Measurements from ENCODE around the gene AUH.

Gene AUH

GRCh38 chr9:91407580-91408318, 46.0 kb upstream of the AUH start:
- no peak overlapping the region for H3K4me2 ChIP-seq
- H3K4me1 ChIP-seq (ENCODE audit: low read depth, poor library complexity, severe bottlenecking): peaks cover 12% of the 10 kb centered on the region
- H3K79me2 ChIP-seq (ENCODE audit: insufficient read depth, low read depth): peaks cover 48% of the 10 kb centered on the region
- no peak overlapping the region for H3K4me3 ChIP-seq (IDR thresholded peaks at IDR 0.05; ENCODE audit: insufficient read depth, low read depth, low read length)
- H2AFZ ChIP-seq (ENCODE audit: low read depth): no peak overlapping the region
- TF ChIP-seq CTCF (conservative IDR thresholded peaks at IDR 0.05; ENCODE audit: low read depth, low read length): no peak
- H4K20me1 ChIP-seq (ENCODE audit: insufficient read depth): peaks cover 13% of the 10 kb centered on the region; the same call in 1 of the 2 replicates
- H3K27ac ChIP-seq: no peak overlapping the region
- no peaks in the 10 kb centered on the region for H3K27me3 ChIP-seq (ENCODE audit: insufficient read depth, low read depth)
- H3K36me3 ChIP-seq (ENCODE audit: insufficient read depth): peaks cover 15% of the 10 kb centered on the region; the same call in 1 of the 2 replicates
- H3K9ac ChIP-seq: no peak overlapping the region

- Histone ChIP-seq H3K27me3 (ENCODE audit: insufficient read depth, low read depth) (no peaks in the 10 kb centered on the region), H3K27ac (no peak overlapping the region), H4K20me1 (ENCODE audit: insufficient read depth) (peaks cover 2% of the 10 kb centered on the region; the same call in 1 of the 2 replicates), H3K36me3 (ENCODE audit: insufficient read depth) (peaks cover 11% of the 10 kb centered on the region; the same call in 1 of the 2 replicates), H2AFZ (ENCODE audit: low read depth) (no peak overlapping the region), H3K79me2 (ENCODE audit: insufficient read depth, low read depth) (peaks cover 26% of the 10 kb centered on the region), H3K9ac (no peak overlapping the region), H3K4me3 (IDR thresholded peaks at IDR 0.05; ENCODE audit: insufficient read depth, low read depth, low read length) (no peak overlapping the region), H3K4me1 (ENCODE audit: low read depth, poor library complexity, severe bottlenecking) (no peaks in the 10 kb centered on the region), H3K4me2 (no peak overlapping the region)
- no peak for TF ChIP-seq CTCF (conservative IDR thresholded peaks at IDR 0.05; ENCODE audit: low read depth, low read length)
Observed at GRCh38 chr9:91405343-91406077, 43.8 kb upstream of the AUH start.

- H3K9ac ChIP-seq: no peak overlapping the region
- H4K20me1 ChIP-seq (ENCODE audit: insufficient read depth): no peaks in the 10 kb centered on the region
- TF ChIP-seq CTCF (conservative IDR thresholded peaks at IDR 0.05; ENCODE audit: low read depth, low read length): no peak
- H3K36me3 ChIP-seq (ENCODE audit: insufficient read depth): peaks cover under 1% of the 10 kb centered on the region; the same call in 1 of the 2 replicates
- no peak overlapping the region for H2AFZ ChIP-seq (ENCODE audit: low read depth)
- H3K79me2 ChIP-seq (ENCODE audit: insufficient read depth, low read depth): peaks cover 10% of the 10 kb centered on the region; the same call in 1 of the 2 replicates
- H3K4me3 ChIP-seq (IDR thresholded peaks at IDR 0.05; ENCODE audit: insufficient read depth, low read depth, low read length): no peak overlapping the region
- no peaks in the 10 kb centered on the region for H3K27me3 ChIP-seq (ENCODE audit: insufficient read depth, low read depth)
- no peak overlapping the region for H3K4me2 ChIP-seq
- H3K4me1 ChIP-seq (ENCODE audit: low read depth, poor library complexity, severe bottlenecking): no peaks in the 10 kb centered on the region
- no peak overlapping the region for H3K27ac ChIP-seq
Observed at GRCh38 chr9:91403665-91404543, 42.2 kb upstream of the AUH start.

GRCh38 chr9:91398926-91399325, 37.2 kb upstream of the AUH start:
- Histone ChIP-seq H3K79me2 (ENCODE audit: insufficient read depth, low read depth) (no peaks in the 10 kb centered on the region), H4K20me1 (ENCODE audit: insufficient read depth) (no peaks in the 10 kb centered on the region), H3K9ac (no peak overlapping the region), H3K36me3 (ENCODE audit: insufficient read depth) (no peaks in the 10 kb centered on the region), H3K4me1 (ENCODE audit: low read depth, poor library complexity, severe bottlenecking) (peaks cover 46% of the 10 kb centered on the region), H3K27ac (no peak overlapping the region), H3K4me2 (no peak overlapping the region), H2AFZ (ENCODE audit: low read depth) (no peak overlapping the region), H3K27me3 (ENCODE audit: insufficient read depth, low read depth) (no peaks in the 10 kb centered on the region), H3K4me3 (IDR thresholded peaks at IDR 0.05; ENCODE audit: insufficient read depth, low read depth, low read length) (no peak overlapping the region)
- no peak for TF ChIP-seq CTCF (conservative IDR thresholded peaks at IDR 0.05; ENCODE audit: low read depth, low read length)
